Measurements from ENCODE around the gene SUPV3L1.

DNA sequence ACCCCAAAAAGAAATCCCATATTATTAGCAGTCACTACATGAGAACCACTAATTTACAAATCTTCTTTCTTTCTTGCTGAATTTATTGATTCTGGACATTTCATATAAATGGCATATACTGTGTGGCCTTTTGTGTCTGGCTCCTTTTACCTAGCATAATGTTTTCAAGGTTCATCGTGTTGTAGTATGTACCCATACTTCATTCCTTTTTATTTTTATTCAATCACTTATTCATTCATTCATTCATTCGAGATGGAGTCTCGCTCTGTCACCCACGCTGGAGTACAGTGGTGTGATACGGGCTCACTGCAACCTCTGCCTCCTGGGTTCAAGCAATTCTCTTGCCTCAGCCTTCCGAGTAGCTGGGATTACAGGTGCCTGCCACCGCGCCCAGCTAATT is 34.2 kb upstream of the SUPV3L1 start:
- TF ChIP-seq EGR1 (IDR thresholded peaks at IDR 0.05) = no peak
- no peak for TF ChIP-seq CEBPB (IDR thresholded peaks at IDR 0.05)
- TF ChIP-seq, protein P1, sequence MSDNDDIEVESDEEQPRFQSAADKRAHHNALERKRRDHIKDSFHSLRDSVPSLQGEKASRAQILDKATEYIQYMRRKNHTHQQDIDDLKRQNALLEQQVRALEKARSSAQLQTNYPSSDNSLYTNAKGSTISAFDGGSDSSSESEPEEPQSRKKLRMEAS (IDR thresholded peaks at IDR 0.05) = no peak

Measured in Ishikawa (cell line).